Lower lobe of right lung (tissue), 2 donors: ENCODE results near the gene DOK3. TPM values are rescaled to one million over a fixed set of nuclear protein-coding genes. Genes with fewer than 3 reads are reported as not detected.

ENCODE experiments used
- ATAC-seq, 2 donors: fragments of 200-7000 bp; cut with Tn5 transposase; one replicate each; pipeline ENCODE4 v1.9.1; 2020 to 2022; ENCODE audit warnings: mild to moderate bottlenecking in 2 of 2, moderate library complexity in 2 of 2
- DNase-seq: peaks from one replicate; pipeline ENCODE4 v3.0.0-alpha.2; 2020
- H3K27ac ChIP-seq: fragments of 200-600 bp; one replicate; pipeline ENCODE4 v1.8.0; 2022
- H3K27me3 ChIP-seq: fragments of 200-600 bp; one replicate; pipeline ENCODE4 v1.8.0; 2022; ENCODE audit warnings: low read depth
- H3K36me3 ChIP-seq: fragments of 200-600 bp; one replicate; pipeline ENCODE4 v1.8.0; 2022; ENCODE audit warnings: mild to moderate bottlenecking
- H3K4me1 ChIP-seq: fragments of 200-600 bp; one replicate; pipeline ENCODE4 v1.8.0; 2022
- H3K4me3 ChIP-seq: fragments of 200-600 bp; one replicate; pipeline ENCODE4 v1.8.0; 2022; ENCODE audit warnings: mild to moderate bottlenecking
- H3K9me3 ChIP-seq: fragments of 200-600 bp; one replicate; pipeline ENCODE4 v1.8.0; 2022
- CTCF ChIP-seq: fragments of 200-600 bp; IDR thresholded peaks from one replicate; pipeline ENCODE4 v1.8.0; 2022; ENCODE audit warnings: antibody characterized with exemption, mild to moderate bottlenecking
- intact Hi-C: fragments of 100-400 bp; cut with DNase I; formaldehyde crosslinking; loops from one replicate; pipeline ENCODE4 v1.11.0; 2022
- total RNA-seq: library from RNA; stranded (reverse); fragmentation: NEBNext Ultra II Directional; extraction: Animal tissue kit (Norgen Biotek cat#: 25700); gene quantifications from one replicate; pipeline ENCODE4 v1.2.1, GENCODE V29; 2021
- donor health status: DM: no; HTN: yes; CAD: no; lungs with severe emphysema.

The DOK3 gene
- total RNA-seq, 1 donor from 2014 or later: 76.5 TPM

GRCh38 chr5:177514541-177514940, 4.9 kb upstream of the DOK3 start:
- Histone ChIP-seq H3K27ac (no peak overlapping the region), H3K4me1 (peaks cover 24% of the 10 kb centered on the region), H3K9me3 (no peaks in the 10 kb centered on the region), H3K4me3 (no peak overlapping the region), H3K36me3 (peaks cover 63% of the 10 kb centered on the region), H3K27me3 (no peaks in the 10 kb centered on the region)
- no peak for TF ChIP-seq CTCF
- DNase-seq (no peak), ATAC-seq (no peak)
- intact Hi-C loops: no loop called here

GRCh38 chr5:177513500-177513899, 3.9 kb upstream of the DOK3 start:
- TF ChIP-seq CTCF: no peak
- Histone ChIP-seq H3K9me3 (no peaks in the 10 kb centered on the region), H3K4me1 (peaks cover 29% of the 10 kb centered on the region), H3K27ac (no peak overlapping the region), H3K27me3 (no peaks in the 10 kb centered on the region), H3K4me3 (no peak overlapping the region), H3K36me3 (peaks cover 57% of the 10 kb centered on the region)
- intact Hi-C loops: no loop called here
- ATAC-seq: no peak
- no peak for DNase-seq

GRCh38 chr5:177512736-177513380, 3.2 kb upstream of the DOK3 start:
- DNase-seq (no peak), ATAC-seq (no peak)
- peaks cover 29% of the 10 kb centered on the region for H3K4me1 ChIP-seq
- H3K9me3 ChIP-seq: no peaks in the 10 kb centered on the region
- peaks cover 57% of the 10 kb centered on the region for H3K36me3 ChIP-seq
- no peak overlapping the region for H3K4me3 ChIP-seq
- no peak for TF ChIP-seq CTCF
- H3K27me3 ChIP-seq: no peaks in the 10 kb centered on the region
- H3K27ac ChIP-seq: no peak overlapping the region
- intact Hi-C loops: no loop called here

- DNase-seq (no peak), ATAC-seq (no peak)
- Histone ChIP-seq H3K36me3 (peaks cover 57% of the 10 kb centered on the region), H3K4me1 (peaks cover 36% of the 10 kb centered on the region), H3K27ac (peak overlapping the region; percentile 89), H3K27me3 (no peaks in the 10 kb centered on the region), H3K4me3 (no peak overlapping the region), H3K9me3 (no peaks in the 10 kb centered on the region)
- TF ChIP-seq CTCF: no peak
- intact Hi-C loops: no loop called here
Measured at GRCh38 chr5:177511796-177512675, 2.4 kb upstream of the DOK3 start.

- Histone ChIP-seq H3K27me3 (no peaks in the 10 kb centered on the region), H3K9me3 (no peaks in the 10 kb centered on the region), H3K27ac (peak overlapping the region; percentile 89), H3K4me3 (no peak overlapping the region), H3K4me1 (peaks cover 38% of the 10 kb centered on the region), H3K36me3 (peaks cover 57% of the 10 kb centered on the region)
- no peak for TF ChIP-seq CTCF
- no peak for DNase-seq
- intact Hi-C loops: no loop called here
- no peak for ATAC-seq
Measured at GRCh38 chr5:177511181-177511580, 1.6 kb upstream of the DOK3 start.
